Panc1 (cell line): Measurements from ENCODE around the gene CUX1. TPM values are rescaled to one million over a fixed set of nuclear protein-coding genes. Genes with fewer than 3 reads are reported as not detected.

Source experiments
- ATAC-seq: fragments of 200-7000 bp; cut with Tn5 transposase; 2 replicates; pipeline ENCODE4 v1.9.1; 2020; ENCODE audit warnings: mild to moderate bottlenecking, moderate library complexity
- BruUV-seq: library from RNA; stranded (reverse); fragments of 400-500 nt; replicated peaks from 2 replicates; lab custom pipeline; 2021; lab: Mats Ljungman, UMichigan
- CTCF ChIA-PET: fragments of 300-600 bp; sonication (Branson Sonifier 250); formaldehyde crosslinking; loops from one replicate; lab custom pipeline; 2022; ENCODE audit warnings: antibody characterized with exemption; lab: Charles Lee
- POLR2A ChIA-PET: fragments of 300-600 bp; sonication (Branson Sonifier 250); formaldehyde crosslinking; loops from one replicate; lab custom pipeline; 2022; ENCODE audit warnings: antibody characterized with exemption; lab: Charles Lee
- DNase-seq: peaks from one replicate; pipeline ENCODE4 v3.0.0-alpha.2; 2010; ENCODE audit warnings: low read depth, low spot score
- H3K27ac ChIP-seq: 2 replicates; pipeline ENCODE4 v1.5.1; 2011; ENCODE audit warnings: mild to moderate bottlenecking, low read length, inconsistent platforms
- H3K27me3 ChIP-seq: fragments of 200-500 bp; sonication (Bioruptor generic); 2 replicates; pipeline ENCODE4 v1.6.0; 2014; ENCODE audit warnings: low read length, inconsistent platforms; ENCODE audit not compliant: control insufficient read depth, insufficient read depth
- H3K36me3 ChIP-seq: fragments of 200-500 bp; sonication (Bioruptor generic); 2 replicates; pipeline ENCODE4 v1.5.1; 2014; ENCODE audit warnings: inconsistent platforms, mild to moderate bottlenecking, low read length, moderate library complexity; ENCODE audit not compliant: control insufficient read depth, insufficient read depth
- H3K4me1 ChIP-seq: 2 replicates; pipeline ENCODE4 v1.5.1; 2011; ENCODE audit warnings: inconsistent platforms, mild to moderate bottlenecking, low read length, moderate library complexity; ENCODE audit not compliant: control insufficient read depth, insufficient read depth
- H3K4me3 ChIP-seq, 2 experiments: 2 replicates each; pipeline ENCODE4 v1.5.1; 2011 to 2012; ENCODE audit warnings: low read depth in 2 of 2, low read length in 2 of 2, mild to moderate bottlenecking in 2 of 2, inconsistent platforms in 1 of 2, moderate library complexity in 1 of 2
- H3K9me3 ChIP-seq: fragments of 200-500 bp; sonication (Bioruptor generic); 2 replicates; pipeline ENCODE4 v1.5.1; 2014; ENCODE audit warnings: low read depth, mild to moderate bottlenecking, inconsistent platforms, low read length, moderate library complexity; ENCODE audit not compliant: control insufficient read depth, insufficient read depth
- CTCF ChIP-seq: fragments of 450-650 bp; IDR thresholded peaks from 2 replicates; pipeline ENCODE4 v1.5.1; 2017; ENCODE audit warnings: mild to moderate bottlenecking
- POLR2AphosphoS5 ChIP-seq: IDR thresholded peaks from 2 replicates; pipeline ENCODE4 v1.6.1; 2012; ENCODE audit warnings: mild to moderate bottlenecking, low read depth, low read length, moderate library complexity
- REST ChIP-seq, 2 experiments: IDR thresholded peaks; 2 replicates each; pipeline ENCODE4 v1.6.1; 2011 to 2012; ENCODE audit warnings: low read depth in 2 of 2, control low read depth in 1 of 2, low read length in 1 of 2, mild to moderate bottlenecking in 1 of 2, moderate library complexity in 1 of 2; ENCODE audit not compliant: insufficient read depth in 1 of 2
- SIN3A ChIP-seq: IDR thresholded peaks from 2 replicates; pipeline ENCODE4 v1.6.1; 2012; ENCODE audit warnings: low read depth, mild to moderate bottlenecking, low read length, moderate library complexity, borderline replicate concordance; ENCODE audit not compliant: insufficient read depth
- TCF7L2 ChIP-seq: IDR thresholded peaks from 2 replicates; pipeline ENCODE4 v1.6.1; 2011; ENCODE audit warnings: mild to moderate bottlenecking, low read depth, low read length, inconsistent platforms
- in situ Hi-C: cut with HindIII; loops from 2 replicates; pipeline ENCODE4 v1.10.0; 2016; ENCODE audit warnings: low sequenced_read_pairs, low pct_unique_long_range_greater_than_20kb
- intact Hi-C: fragments of 100-400 bp; cut with micrococcal nuclease; formaldehyde crosslinking; loops from one replicate; pipeline ENCODE4 v1.10.0; 2022; ENCODE audit not compliant: unreplicated experiment
- total RNA-seq: library from RNA; stranded (reverse); gene quantifications from one replicate; pipeline ENCODE4 v1.2.1, GENCODE V29; 2021; ENCODE audit not compliant: unreplicated experiment

Gene CUX1
- total RNA-seq, 1 experiment from 2014 or later: 50.9 TPM

GRCh38 chr7:102203218-102203617 lies 385.8 kb downstream of the CUX1 start:
- no peak for DNase-seq
- in situ Hi-C loops (no loop called here), intact Hi-C loops (no loop called here)
- H3K27ac ChIP-seq: no peak overlapping the region
- POLR2A ChIA-PET: no interaction called here
- no peaks in the 10 kb centered on the region for H3K4me1 ChIP-seq
- no peaks in the 10 kb centered on the region for H3K9me3 ChIP-seq
- no peaks in the 10 kb centered on the region for H3K27me3 ChIP-seq
- BruUV-seq: no TSS peak
- no peaks in the 10 kb centered on the region; the same call in 1 of the 2 replicates for H3K36me3 ChIP-seq
- TF ChIP-seq POLR2AphosphoS5: no peak
- no peak for TF ChIP-seq CTCF
- no peak for TF ChIP-seq REST (IDR thresholded peaks at IDR 0.05; ENCODE audit: insufficient read depth in 1 of 2, low read depth in 2 of 2, low read length in 1 of 2)
- TF ChIP-seq TCF7L2: no peak
- TF ChIP-seq SIN3A: no peak
- H3K4me3 ChIP-seq: no peak overlapping the region
- CTCF ChIA-PET: no interaction called here
- no peak for ATAC-seq

GRCh38 chr7:102204212-102204611 lies 386.8 kb downstream of the CUX1 start:
- TF ChIP-seq CTCF (no peak), POLR2AphosphoS5 (no peak), SIN3A (no peak), TCF7L2 (no peak), REST (IDR thresholded peaks at IDR 0.05; ENCODE audit: insufficient read depth in 1 of 2, low read depth in 2 of 2, low read length in 1 of 2) (no peak)
- Histone ChIP-seq H3K27ac (no peak overlapping the region), H3K36me3 (no peaks in the 10 kb centered on the region; the same call in 1 of the 2 replicates), H3K27me3 (no peaks in the 10 kb centered on the region), H3K9me3 (no peaks in the 10 kb centered on the region), H3K4me3 (no peak overlapping the region), H3K4me1 (no peaks in the 10 kb centered on the region)
- ATAC-seq (no peak), DNase-seq (no peak)
- in situ Hi-C loops: no loop called here
- no TSS peak for BruUV-seq
- ChIA-PET POLR2A (no interaction called here), CTCF (no interaction called here)
- intact Hi-C loops: no loop called here
